ENCODE results near the gene LTB4R2.

The LTB4R2 gene

GRCh38 chr14:24285351-24285750, 24.6 kb upstream of the LTB4R2 start:
- peaks cover 11% of the 10 kb centered on the region in 2 donors for H3K36me3 ChIP-seq (ENCODE audit: control insufficient read depth in 1 of 2, insufficient read depth in 2 of 2, low read length in 2 of 2)
- H3K9ac ChIP-seq (ENCODE audit: low read depth in 1 of 2, low read length in 2 of 2): no peak overlapping the region
- H3K27ac ChIP-seq (ENCODE audit: low read depth, low read length): no peak overlapping the region
- no peaks in the 10 kb centered on the region for H3K4me1 ChIP-seq (ENCODE audit: control insufficient read depth in 1 of 2, insufficient read depth in 2 of 2, low read length in 2 of 2)
- no peaks in the 10 kb centered on the region for H3K27me3 ChIP-seq (ENCODE audit: control insufficient read depth in 1 of 2, insufficient read depth in 2 of 2, low read length in 2 of 2)
- H3K9me3 ChIP-seq (ENCODE audit: control insufficient read depth in 1 of 2, low read length in 2 of 2): no peaks in the 10 kb centered on the region
- no peak overlapping the region for H3K4me3 ChIP-seq (ENCODE audit: low read depth in 1 of 2, low read length in 2 of 2)

GRCh38 chr14:24286996-24287395, 22.9 kb upstream of the LTB4R2 start:
- Histone ChIP-seq H3K9ac (ENCODE audit: low read depth in 1 of 2, low read length in 2 of 2) (no peak overlapping the region), H3K36me3 (ENCODE audit: control insufficient read depth in 1 of 2, insufficient read depth in 2 of 2, low read length in 2 of 2) (peaks cover 20 to 27% of the 10 kb centered on the region in 2 donors), H3K9me3 (ENCODE audit: control insufficient read depth in 1 of 2, low read length in 2 of 2) (no peaks in the 10 kb centered on the region), H3K27ac (ENCODE audit: low read depth, low read length) (no peak overlapping the region), H3K4me1 (ENCODE audit: control insufficient read depth in 1 of 2, insufficient read depth in 2 of 2, low read length in 2 of 2) (no peaks in the 10 kb centered on the region), H3K4me3 (ENCODE audit: low read depth in 1 of 2, low read length in 2 of 2) (no peak overlapping the region), H3K27me3 (ENCODE audit: control insufficient read depth in 1 of 2, insufficient read depth in 2 of 2, low read length in 2 of 2) (no peaks in the 10 kb centered on the region)

GRCh38 chr14:24289649-24290280, 20.2 kb upstream of the LTB4R2 start:
- Histone ChIP-seq H3K9ac (ENCODE audit: low read depth in 1 of 2, low read length in 2 of 2) (no peak overlapping the region), H3K27me3 (ENCODE audit: control insufficient read depth in 1 of 2, insufficient read depth in 2 of 2, low read length in 2 of 2) (no peaks in the 10 kb centered on the region), H3K36me3 (ENCODE audit: control insufficient read depth in 1 of 2, insufficient read depth in 2 of 2, low read length in 2 of 2) (peaks cover 27 to 35% of the 10 kb centered on the region in 2 donors), H3K4me3 (ENCODE audit: low read depth in 1 of 2, low read length in 2 of 2) (no peak overlapping the region), H3K27ac (ENCODE audit: low read depth, low read length) (no peak overlapping the region), H3K4me1 (ENCODE audit: control insufficient read depth in 1 of 2, insufficient read depth in 2 of 2, low read length in 2 of 2) (no peaks in the 10 kb centered on the region), H3K9me3 (ENCODE audit: control insufficient read depth in 1 of 2, low read length in 2 of 2) (no peaks in the 10 kb centered on the region)

- Histone ChIP-seq H3K4me3 (ENCODE audit: low read depth in 1 of 2, low read length in 2 of 2) (no peak overlapping the region), H3K9me3 (ENCODE audit: control insufficient read depth in 1 of 2, low read length in 2 of 2) (no peaks in the 10 kb centered on the region), H3K9ac (ENCODE audit: low read depth in 1 of 2, low read length in 2 of 2) (no peak overlapping the region), H3K4me1 (ENCODE audit: control insufficient read depth in 1 of 2, insufficient read depth in 2 of 2, low read length in 2 of 2) (no peaks in the 10 kb centered on the region), H3K27ac (ENCODE audit: low read depth, low read length) (no peak overlapping the region), H3K27me3 (ENCODE audit: control insufficient read depth in 1 of 2, insufficient read depth in 2 of 2, low read length in 2 of 2) (no peaks in the 10 kb centered on the region), H3K36me3 (ENCODE audit: control insufficient read depth in 1 of 2, insufficient read depth in 2 of 2, low read length in 2 of 2) (peaks cover 31 to 43% of the 10 kb centered on the region in 2 donors)
Measured at GRCh38 chr14:24290746-24291145, 19.2 kb upstream of the LTB4R2 start.

GRCh38 chr14:24291446-24292117, 18.4 kb upstream of the LTB4R2 start:
- H3K36me3 ChIP-seq (ENCODE audit: control insufficient read depth in 1 of 2, insufficient read depth in 2 of 2, low read length in 2 of 2): peaks cover 38 to 51% of the 10 kb centered on the region in 2 donors
- no peak overlapping the region for H3K27ac ChIP-seq (ENCODE audit: low read depth, low read length)
- no peak overlapping the region for H3K4me3 ChIP-seq (ENCODE audit: low read depth in 1 of 2, low read length in 2 of 2)
- no peaks in the 10 kb centered on the region for H3K27me3 ChIP-seq (ENCODE audit: control insufficient read depth in 1 of 2, insufficient read depth in 2 of 2, low read length in 2 of 2)
- H3K9me3 ChIP-seq (ENCODE audit: control insufficient read depth in 1 of 2, low read length in 2 of 2): no peaks in the 10 kb centered on the region
- peaks cover under 1 to 2% of the 10 kb centered on the region in 2 donors for H3K4me1 ChIP-seq (ENCODE audit: control insufficient read depth in 1 of 2, insufficient read depth in 2 of 2, low read length in 2 of 2)
- no peak overlapping the region for H3K9ac ChIP-seq (ENCODE audit: low read depth in 1 of 2, low read length in 2 of 2)

- Histone ChIP-seq H3K9me3 (ENCODE audit: control insufficient read depth in 1 of 2, low read length in 2 of 2) (no peaks in the 10 kb centered on the region), H3K27me3 (ENCODE audit: control insufficient read depth in 1 of 2, insufficient read depth in 2 of 2, low read length in 2 of 2) (no peaks in the 10 kb centered on the region), H3K4me3 (ENCODE audit: low read depth in 1 of 2, low read length in 2 of 2) (no peak overlapping the region), H3K9ac (ENCODE audit: low read depth in 1 of 2, low read length in 2 of 2) (no peak overlapping the region), H3K27ac (ENCODE audit: low read depth, low read length) (no peak overlapping the region), H3K36me3 (ENCODE audit: control insufficient read depth in 1 of 2, insufficient read depth in 2 of 2, low read length in 2 of 2) (peaks cover 40 to 54% of the 10 kb centered on the region in 2 donors), H3K4me1 (ENCODE audit: control insufficient read depth in 1 of 2, insufficient read depth in 2 of 2, low read length in 2 of 2) (peaks cover 7 to 9% of the 10 kb centered on the region in 2 donors)
Measured at GRCh38 chr14:24292118-24292807, 17.7 kb upstream of the LTB4R2 start.

- Histone ChIP-seq H3K9me3 (ENCODE audit: control insufficient read depth in 1 of 2, low read length in 2 of 2) (no peaks in the 10 kb centered on the region), H3K9ac (ENCODE audit: low read depth in 1 of 2, low read length in 2 of 2) (no peak overlapping the region), H3K36me3 (ENCODE audit: control insufficient read depth in 1 of 2, insufficient read depth in 2 of 2, low read length in 2 of 2) (peaks cover 40 to 54% of the 10 kb centered on the region in 2 donors), H3K4me3 (ENCODE audit: low read depth in 1 of 2, low read length in 2 of 2) (no peak overlapping the region), H3K27ac (ENCODE audit: low read depth, low read length) (no peak overlapping the region), H3K4me1 (ENCODE audit: control insufficient read depth in 1 of 2, insufficient read depth in 2 of 2, low read length in 2 of 2) (peaks cover 16 to 17% of the 10 kb centered on the region in 2 donors), H3K27me3 (ENCODE audit: control insufficient read depth in 1 of 2, insufficient read depth in 2 of 2, low read length in 2 of 2) (no peaks in the 10 kb centered on the region)
Measured at GRCh38 chr14:24293525-24293924, 16.4 kb upstream of the LTB4R2 start.

GRCh38 chr14:24296341-24297157, 13.4 kb upstream of the LTB4R2 start:
- Histone ChIP-seq H3K27ac (ENCODE audit: low read depth, low read length) (no peak overlapping the region), H3K4me1 (ENCODE audit: control insufficient read depth in 1 of 2, insufficient read depth in 2 of 2, low read length in 2 of 2) (peaks cover 38 to 42% of the 10 kb centered on the region in 2 donors), H3K9me3 (ENCODE audit: control insufficient read depth in 1 of 2, low read length in 2 of 2) (no peaks in the 10 kb centered on the region), H3K36me3 (ENCODE audit: control insufficient read depth in 1 of 2, insufficient read depth in 2 of 2, low read length in 2 of 2) (peaks cover 23 to 36% of the 10 kb centered on the region in 2 donors), H3K4me3 (ENCODE audit: low read depth in 1 of 2, low read length in 2 of 2) (peak overlapping the region in 1 of 2 donors; percentile 24), H3K27me3 (ENCODE audit: control insufficient read depth in 1 of 2, insufficient read depth in 2 of 2, low read length in 2 of 2) (no peaks in the 10 kb centered on the region), H3K9ac (ENCODE audit: low read depth in 1 of 2, low read length in 2 of 2) (peak overlapping the region; percentile 8 to 22)

- H3K4me1 ChIP-seq (ENCODE audit: control insufficient read depth in 1 of 2, insufficient read depth in 2 of 2, low read length in 2 of 2): peaks cover 45 to 49% of the 10 kb centered on the region in 2 donors
- peak overlapping the region in 1 of 2 donors; percentile 24 for H3K4me3 ChIP-seq (ENCODE audit: low read depth in 1 of 2, low read length in 2 of 2)
- H3K27me3 ChIP-seq (ENCODE audit: control insufficient read depth in 1 of 2, insufficient read depth in 2 of 2, low read length in 2 of 2): no peaks in the 10 kb centered on the region
- no peak overlapping the region for H3K27ac ChIP-seq (ENCODE audit: low read depth, low read length)
- H3K9ac ChIP-seq (ENCODE audit: low read depth in 1 of 2, low read length in 2 of 2): peak overlapping the region; percentile 8 to 22
- no peaks in the 10 kb centered on the region for H3K9me3 ChIP-seq (ENCODE audit: control insufficient read depth in 1 of 2, low read length in 2 of 2)
- peaks cover 27 to 36% of the 10 kb centered on the region in 2 donors for H3K36me3 ChIP-seq (ENCODE audit: control insufficient read depth in 1 of 2, insufficient read depth in 2 of 2, low read length in 2 of 2)
Measured at GRCh38 chr14:24297190-24297964, 12.6 kb upstream of the LTB4R2 start.

Data from duodenal mucosa (tissue), 2 donors.